ENCODE measurements around the gene KATNB1. TPM values are rescaled to one million over a fixed set of nuclear protein-coding genes. Genes with fewer than 3 reads are reported as not detected.

The KATNB1 gene
- total RNA-seq, 1 experiment from 2014 or later: 8.1 TPM

DNA sequence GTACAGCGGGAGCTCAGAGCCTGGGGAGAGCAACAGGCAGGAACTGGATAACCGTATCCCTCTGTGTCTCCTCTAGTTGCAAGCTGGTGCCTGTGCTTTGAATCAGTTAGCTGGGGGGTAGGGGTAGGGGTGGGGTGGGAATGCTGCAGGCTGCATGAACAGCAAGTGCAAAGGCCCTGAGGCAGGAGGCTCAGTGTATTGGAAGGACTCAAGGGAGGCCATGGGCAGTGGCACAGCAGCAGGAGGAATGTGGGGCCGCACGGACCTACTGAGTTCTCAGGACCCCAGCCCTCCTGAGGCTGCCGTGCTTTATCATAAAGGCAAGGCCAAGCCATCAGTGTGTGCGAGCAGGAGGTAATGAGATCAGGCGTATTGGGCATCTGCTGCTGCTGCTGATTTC lies 3.3 kb downstream of the KATNB1 start:
- BruUV-seq (replicated peaks): no TSS peak
- intact Hi-C loops (cut with micrococcal nuclease; ENCODE audit: unreplicated experiment) (loop anchor here (5.0 kb wide), 1 partner anchor 147 kb away; no protein-coding TSS in a partner anchor), in situ Hi-C loops (cut with HindIII; ENCODE audit: low pct_unique_long_range_greater_than_20kb, low sequenced_read_pairs) (no loop called here)
- ChIA-PET CTCF (interaction anchor here (1.5 kb wide), 1 partner anchor 148 kb away, joined by 3 read pairs; no protein-coding TSS in a partner anchor), POLR2A (interaction anchor here (0.6 kb wide), 1 partner anchor 149 kb away, joined by 7 read pairs; no protein-coding TSS in a partner anchor)
- ATAC-seq (no peak), DNase-seq (ENCODE audit: low read depth, low spot score) (no peak)
- H3K4me3 ChIP-seq (ENCODE audit: low read depth in 2 of 2, low read length in 2 of 2): no peak overlapping the region
- no peak for TF ChIP-seq REST (IDR thresholded peaks at IDR 0.05; ENCODE audit: insufficient read depth in 1 of 2, low read depth in 2 of 2, low read length in 1 of 2)
- TF ChIP-seq, protein P1, sequence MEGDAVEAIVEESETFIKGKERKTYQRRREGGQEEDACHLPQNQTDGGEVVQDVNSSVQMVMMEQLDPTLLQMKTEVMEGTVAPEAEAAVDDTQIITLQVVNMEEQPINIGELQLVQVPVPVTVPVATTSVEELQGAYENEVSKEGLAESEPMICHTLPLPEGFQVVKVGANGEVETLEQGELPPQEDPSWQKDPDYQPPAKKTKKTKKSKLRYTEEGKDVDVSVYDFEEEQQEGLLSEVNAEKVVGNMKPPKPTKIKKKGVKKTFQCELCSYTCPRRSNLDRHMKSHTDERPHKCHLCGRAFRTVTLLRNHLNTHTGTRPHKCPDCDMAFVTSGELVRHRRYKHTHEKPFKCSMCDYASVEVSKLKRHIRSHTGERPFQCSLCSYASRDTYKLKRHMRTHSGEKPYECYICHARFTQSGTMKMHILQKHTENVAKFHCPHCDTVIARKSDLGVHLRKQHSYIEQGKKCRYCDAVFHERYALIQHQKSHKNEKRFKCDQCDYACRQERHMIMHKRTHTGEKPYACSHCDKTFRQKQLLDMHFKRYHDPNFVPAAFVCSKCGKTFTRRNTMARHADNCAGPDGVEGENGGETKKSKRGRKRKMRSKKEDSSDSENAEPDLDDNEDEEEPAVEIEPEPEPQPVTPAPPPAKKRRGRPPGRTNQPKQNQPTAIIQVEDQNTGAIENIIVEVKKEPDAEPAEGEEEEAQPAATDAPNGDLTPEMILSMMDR (IDR thresholded peaks at IDR 0.05): no peak
- no peak for TF ChIP-seq TCF7L2 (IDR thresholded peaks at IDR 0.05; ENCODE audit: low read depth, low read length)
- no peak for TF ChIP-seq POLR2AphosphoS5 (IDR thresholded peaks at IDR 0.05; ENCODE audit: low read depth, low read length)
- no peak for TF ChIP-seq SIN3A (IDR thresholded peaks at IDR 0.05; ENCODE audit: borderline replicate concordance, insufficient read depth, low read depth, low read length)
- H3K4me1 ChIP-seq (ENCODE audit: control insufficient read depth, insufficient read depth, low read length): peaks cover 4% of the 10 kb centered on the region
- H3K9me3 ChIP-seq (ENCODE audit: control insufficient read depth, insufficient read depth, low read depth, low read length): no peaks in the 10 kb centered on the region
- H3K27ac ChIP-seq (ENCODE audit: low read length): no peak overlapping the region
- H3K27me3 ChIP-seq (ENCODE audit: control insufficient read depth, insufficient read depth, low read length): no peaks in the 10 kb centered on the region
- H3K36me3 ChIP-seq (ENCODE audit: control insufficient read depth, insufficient read depth, low read length): peaks cover 3% of the 10 kb centered on the region; the same call in 1 of the 2 replicates

- no peak for ATAC-seq
- no TSS peak for BruUV-seq (replicated peaks)
Observed at GRCh38 chr16:57739756-57740422, 4.3 kb downstream of the KATNB1 start.

More at GRCh38 chr16:57739756-57740422, 4.3 kb downstream of the KATNB1 start:
- no peak for TF ChIP-seq TCF7L2 (IDR thresholded peaks at IDR 0.05; ENCODE audit: low read depth, low read length)
- TF ChIP-seq SIN3A (IDR thresholded peaks at IDR 0.05; ENCODE audit: borderline replicate concordance, insufficient read depth, low read depth, low read length): no peak
- TF ChIP-seq, protein P1 (IDR thresholded peaks at IDR 0.05): no peak
- TF ChIP-seq REST (IDR thresholded peaks at IDR 0.05; ENCODE audit: insufficient read depth in 1 of 2, low read depth in 2 of 2, low read length in 1 of 2): no peak
- TF ChIP-seq POLR2AphosphoS5 (IDR thresholded peaks at IDR 0.05; ENCODE audit: low read depth, low read length): no peak
- no peak for DNase-seq (ENCODE audit: low read depth, low spot score)
- Histone ChIP-seq H3K36me3 (ENCODE audit: control insufficient read depth, insufficient read depth, low read length) (no peaks in the 10 kb centered on the region; the same call in 1 of the 2 replicates), H3K27me3 (ENCODE audit: control insufficient read depth, insufficient read depth, low read length) (no peaks in the 10 kb centered on the region), H3K4me1 (ENCODE audit: control insufficient read depth, insufficient read depth, low read length) (peaks cover 4% of the 10 kb centered on the region), H3K27ac (ENCODE audit: low read length) (no peak overlapping the region), H3K4me3 (ENCODE audit: low read depth in 2 of 2, low read length in 2 of 2) (no peak overlapping the region), H3K9me3 (ENCODE audit: control insufficient read depth, insufficient read depth, low read depth, low read length) (no peaks in the 10 kb centered on the region)
- ChIA-PET CTCF (interaction anchor here (1.5 kb wide), 1 partner anchor 149 kb away, joined by 3 read pairs; no protein-coding TSS in a partner anchor), POLR2A (no interaction called here)
- intact Hi-C loops (cut with micrococcal nuclease; ENCODE audit: unreplicated experiment): loop anchor here (5.0 kb wide), 1 partner anchor 148 kb away; no protein-coding TSS in a partner anchor
- in situ Hi-C loops (cut with HindIII; ENCODE audit: low pct_unique_long_range_greater_than_20kb, low sequenced_read_pairs): no loop called here
